ENCODE measurements around the gene FXYD6.
A peak's percentile ranks its signal among the peaks of the same experiment; 100 is the strongest.

- TF ChIP-seq CTCF (IDR thresholded peaks at IDR 0.05 in 4 of 5, conservative IDR thresholded peaks at IDR 0.05 in 1 of 5) (peak; percentile 84 to 97 (median 91)), POLR2A (IDR thresholded peaks at IDR 0.05) (no peak)
Measured at GRCh38 chr11:117817368-117818040, 59.0 kb downstream of the FXYD6 start.

All from gastrocnemius medialis (tissue), 4 donors.